ENCODE measurements around the gene RAP1GAP2.

The RAP1GAP2 gene

DNA sequence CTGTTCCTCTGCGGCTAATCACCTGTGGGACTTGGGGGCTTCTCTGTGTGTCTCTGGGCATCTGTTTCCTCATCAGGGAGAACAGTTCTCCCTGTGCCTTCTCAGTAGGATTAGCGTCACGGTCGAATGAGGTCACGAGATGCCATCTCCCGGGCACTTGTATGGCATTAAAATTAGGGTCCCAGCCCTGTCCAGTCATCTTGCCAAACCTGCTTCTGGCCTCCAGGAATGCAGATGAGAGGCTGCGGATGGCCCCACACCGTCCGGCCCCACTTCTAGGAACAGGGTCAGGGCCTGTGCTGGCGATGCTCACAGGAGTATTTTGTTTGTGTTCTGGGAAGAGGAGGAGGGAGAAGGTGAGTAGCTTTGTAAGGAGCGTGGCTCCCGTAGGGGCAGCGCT, 208.7 kb downstream of the RAP1GAP2 start:
- no peak for DNase-seq

DNA sequence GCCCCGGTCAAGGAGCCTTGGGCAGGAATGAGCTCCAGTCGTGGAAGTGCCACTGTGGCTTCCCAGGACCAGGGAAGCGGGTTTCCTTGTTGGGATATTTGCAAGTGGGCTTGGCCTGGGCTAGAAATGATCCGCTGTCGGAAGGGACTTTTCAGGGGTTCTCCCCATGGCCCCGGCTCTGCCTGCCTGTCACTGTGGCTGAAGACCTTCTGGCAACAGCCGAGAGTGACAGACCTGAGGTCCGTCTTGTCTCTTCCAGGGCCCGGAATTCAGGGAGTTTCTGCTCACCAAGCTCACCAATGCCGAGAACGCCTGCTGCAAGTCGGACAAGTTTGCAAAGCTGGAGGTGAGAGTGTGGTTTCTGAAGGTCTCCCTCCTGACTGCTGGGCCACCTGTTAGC, 209.5 kb downstream of the RAP1GAP2 start:
- no peak for DNase-seq

DNA sequence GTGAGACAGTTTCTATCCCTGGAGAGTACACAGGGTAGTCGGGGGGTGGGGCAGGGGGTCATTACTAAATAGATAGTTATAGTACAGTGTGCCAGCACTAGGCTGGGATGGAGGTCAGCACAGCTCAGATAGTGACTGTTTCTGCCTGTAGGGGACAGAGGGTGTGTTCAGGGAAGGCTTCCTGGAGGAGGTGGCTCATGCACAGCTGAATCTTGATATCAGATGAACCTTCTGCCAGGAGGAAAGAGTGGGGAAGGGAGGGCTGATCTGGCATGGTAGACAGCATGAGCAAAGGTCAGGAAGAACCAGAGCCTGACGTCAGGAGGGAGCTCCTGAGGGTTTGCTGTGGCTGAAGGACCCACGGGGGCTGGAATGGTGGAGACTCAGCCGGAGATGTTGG, 210.6 kb downstream of the RAP1GAP2 start:
- DNase-seq, result no peak

DNA sequence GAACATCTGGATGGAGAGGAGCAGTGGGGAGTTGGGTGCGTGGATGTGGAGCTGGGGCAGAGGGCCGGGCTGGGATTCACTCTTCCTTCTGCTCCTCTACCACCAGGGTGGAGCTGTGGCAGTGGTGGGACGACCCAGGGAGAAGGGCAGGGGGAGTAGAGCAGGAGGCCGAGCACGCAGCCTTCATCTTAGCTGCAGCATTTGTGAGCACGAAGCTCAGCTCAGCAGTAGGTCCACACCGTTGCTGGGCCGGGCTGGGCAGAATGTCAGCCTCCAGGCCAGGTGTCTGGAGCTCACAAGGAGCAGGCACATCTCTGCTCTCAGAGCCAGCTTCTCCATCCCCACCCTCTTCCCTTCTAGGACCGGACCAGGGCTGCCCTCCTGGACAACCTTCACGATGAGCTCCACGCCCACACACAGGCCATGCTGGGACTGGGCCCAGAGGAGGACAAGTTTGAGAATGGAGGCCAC, 211.4 kb downstream of the RAP1GAP2 start:
- no peak for DNase-seq

DNA sequence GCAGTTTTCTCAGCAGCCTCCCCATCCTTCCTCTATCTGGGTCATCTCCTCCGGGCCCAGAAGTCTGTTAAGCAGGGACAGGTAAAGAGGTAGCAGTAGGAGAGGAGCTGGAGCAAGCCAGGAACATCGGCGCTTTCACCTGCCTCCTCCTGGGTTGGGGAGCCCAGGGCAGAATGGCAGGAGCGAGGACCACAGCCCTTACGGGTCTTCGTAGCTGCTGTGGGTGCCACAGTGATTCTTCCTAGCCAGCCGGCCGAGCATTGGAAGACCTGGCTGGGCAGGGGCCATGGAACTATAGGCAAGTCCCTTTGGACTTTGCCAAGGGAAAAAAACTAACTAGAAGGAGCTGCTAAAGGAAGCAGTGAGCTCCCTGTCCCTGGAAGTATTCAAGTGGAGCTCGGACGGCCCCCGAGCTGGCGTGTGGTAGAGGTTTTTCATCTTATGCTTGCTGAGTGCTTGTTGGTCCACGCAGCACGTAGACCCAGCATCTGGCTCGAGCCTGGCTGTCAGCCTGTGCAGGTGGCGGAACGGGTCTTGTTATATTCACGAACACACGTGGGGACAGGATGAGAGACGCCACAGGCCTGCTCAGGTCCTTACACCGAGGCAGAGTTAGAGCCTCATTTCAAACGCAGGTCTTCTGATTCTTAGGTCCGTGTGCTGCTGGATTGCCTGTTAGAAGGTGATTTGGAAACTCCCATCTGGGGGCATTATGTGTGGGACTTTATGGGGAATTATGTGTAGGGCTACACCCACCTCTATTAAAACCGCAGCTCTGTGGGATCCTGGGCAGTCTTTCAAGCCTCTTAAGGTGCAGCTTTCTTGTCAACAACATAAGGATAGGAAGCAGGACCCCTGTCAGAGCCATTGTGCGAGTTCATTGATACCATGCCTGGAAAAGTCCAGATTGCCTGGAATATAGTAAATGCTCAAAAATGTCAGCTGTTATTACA, 212.4 kb downstream of the RAP1GAP2 start:
- no peak for DNase-seq

DNA sequence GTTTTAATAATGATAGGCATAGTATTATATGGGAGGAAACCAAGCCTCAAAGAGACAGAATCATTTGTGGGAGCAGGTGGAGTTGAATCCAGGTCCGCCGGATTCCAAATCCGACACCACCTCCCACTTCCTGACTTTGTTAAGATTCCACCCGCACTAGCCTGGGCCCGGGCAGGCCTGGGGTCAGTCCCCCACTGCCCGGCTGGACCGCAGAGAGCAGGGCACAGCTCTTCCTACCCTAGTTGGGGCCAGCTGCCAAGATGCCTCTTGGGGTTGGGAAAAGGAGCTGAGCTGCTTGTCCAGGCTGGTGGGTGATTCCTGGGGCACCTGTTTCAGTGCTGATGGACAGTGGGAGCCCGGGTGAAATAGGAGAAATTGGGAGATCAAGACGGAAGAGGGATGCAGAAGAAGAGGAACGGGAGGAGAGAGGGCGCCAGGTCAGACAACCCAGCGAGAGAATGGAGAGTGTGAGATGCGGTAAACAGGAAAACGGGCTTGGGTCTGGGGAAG, 213.2 kb downstream of the RAP1GAP2 start:
- DNase-seq, result no peak

DNA sequence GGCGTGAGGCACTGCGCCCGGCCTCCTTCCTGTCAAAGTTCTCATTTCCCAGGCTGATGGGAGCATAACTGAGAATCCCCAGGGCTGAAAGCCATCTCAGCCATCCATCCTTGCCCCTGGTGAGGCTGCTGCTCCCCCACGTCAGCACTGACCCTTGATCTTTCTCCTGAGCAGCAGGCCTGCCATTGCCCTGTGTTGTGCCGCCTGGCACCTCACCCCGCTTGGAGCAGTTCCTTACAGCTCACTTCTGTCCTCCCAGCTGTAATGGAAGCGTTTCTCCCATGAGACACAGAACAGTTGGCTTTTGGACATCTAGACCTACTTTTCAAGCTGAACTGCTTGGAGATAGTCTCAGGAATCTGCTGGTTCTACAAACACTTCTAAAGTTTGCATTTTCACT, 215.7 kb downstream of the RAP1GAP2 start:
- DNase-seq, result no peak

DNA sequence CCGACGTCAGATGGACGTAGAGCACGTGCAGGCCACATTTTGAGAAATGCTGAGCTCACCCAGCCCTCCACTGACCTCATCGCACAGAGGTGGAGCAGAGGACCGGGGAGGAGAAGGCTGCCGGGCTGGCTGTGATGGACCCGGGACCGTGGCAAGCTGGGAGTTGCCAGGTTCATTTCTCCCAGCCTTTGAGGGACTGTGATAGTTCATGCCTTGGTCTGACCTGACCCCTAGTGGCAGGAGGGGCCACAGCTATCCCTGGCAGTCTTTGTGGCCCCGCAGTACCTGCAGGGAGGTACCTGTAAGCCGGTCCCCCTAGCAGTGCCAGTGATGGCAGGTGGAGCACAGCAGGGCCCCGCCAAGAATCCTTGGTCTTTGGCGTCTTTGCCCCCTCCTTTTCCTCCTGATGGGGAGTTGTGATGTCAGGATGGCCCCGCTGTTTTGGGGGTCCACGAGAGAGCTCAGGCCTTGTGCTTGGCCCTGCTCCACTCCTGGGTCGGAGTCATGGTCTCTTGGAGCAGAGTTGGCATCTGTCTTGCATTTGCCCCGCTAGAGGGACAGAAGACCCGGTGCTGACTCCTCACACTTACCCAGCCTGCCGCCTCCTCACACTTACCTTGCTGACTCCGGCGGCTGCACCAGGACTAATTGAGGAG, 216.8 kb downstream of the RAP1GAP2 start:
- peak; percentile 45 for DNase-seq

DNA sequence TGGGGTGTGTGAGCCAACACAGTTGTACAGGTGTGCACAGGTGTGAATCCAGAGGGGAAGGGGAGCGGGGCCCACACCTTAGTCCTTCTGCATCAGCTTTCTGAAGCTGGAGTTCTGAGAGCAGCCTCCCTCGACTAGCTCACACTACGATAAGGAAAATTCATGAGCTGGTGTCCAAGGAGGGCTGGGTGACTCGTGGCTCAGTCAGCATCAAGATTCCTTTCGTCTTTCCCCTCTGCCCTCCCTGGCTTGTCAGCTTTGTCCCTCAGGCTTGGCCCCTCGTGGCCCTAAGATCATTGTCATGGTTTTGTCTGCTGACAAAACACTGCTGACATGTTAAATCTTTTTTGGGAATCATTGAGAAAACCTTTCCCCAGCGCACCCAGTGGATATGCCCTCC, 219.7 kb downstream of the RAP1GAP2 start:
- no peak for DNase-seq

DNA sequence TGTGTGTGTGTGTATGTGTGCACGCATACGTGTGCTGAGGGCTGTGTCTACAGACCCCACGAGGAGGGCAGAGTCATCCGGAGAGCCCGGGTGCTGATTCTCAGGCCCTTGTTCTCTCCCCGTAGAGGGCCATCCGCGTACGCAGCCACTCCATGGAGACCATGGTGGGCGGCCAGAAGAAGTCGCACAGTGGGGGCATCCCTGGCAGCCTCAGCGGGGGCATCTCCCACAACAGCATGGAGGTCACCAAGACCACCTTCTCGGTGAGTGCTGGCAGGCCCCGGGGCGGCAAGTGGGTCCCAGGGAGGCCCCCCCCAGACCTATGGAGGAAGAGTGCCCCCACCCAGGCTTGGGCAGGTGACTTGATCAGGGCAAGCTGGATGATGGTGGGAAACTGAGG, 221.7 kb downstream of the RAP1GAP2 start:
- DNase-seq, result no peak

DNA sequence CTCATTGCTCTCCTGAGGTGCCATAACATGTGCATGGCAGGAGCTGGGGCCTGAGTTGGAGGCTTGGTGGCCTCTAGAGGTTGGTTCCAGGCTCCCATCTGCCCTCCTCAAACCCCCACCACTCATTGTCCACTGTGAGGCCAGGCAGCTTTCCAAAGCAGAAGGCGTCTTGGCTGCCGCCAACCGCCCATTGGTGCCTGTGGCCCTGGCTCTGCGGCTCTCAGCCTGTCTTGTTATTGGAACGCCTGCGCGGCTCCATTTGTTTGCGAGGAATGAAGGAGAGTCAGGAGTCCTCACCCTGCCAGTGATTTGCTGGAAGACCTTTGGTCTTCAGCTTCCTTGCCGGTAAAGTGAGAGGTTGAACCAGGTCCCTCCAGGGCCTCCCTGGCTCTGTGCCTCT, 223.5 kb downstream of the RAP1GAP2 start:
- no peak for DNase-seq

DNA sequence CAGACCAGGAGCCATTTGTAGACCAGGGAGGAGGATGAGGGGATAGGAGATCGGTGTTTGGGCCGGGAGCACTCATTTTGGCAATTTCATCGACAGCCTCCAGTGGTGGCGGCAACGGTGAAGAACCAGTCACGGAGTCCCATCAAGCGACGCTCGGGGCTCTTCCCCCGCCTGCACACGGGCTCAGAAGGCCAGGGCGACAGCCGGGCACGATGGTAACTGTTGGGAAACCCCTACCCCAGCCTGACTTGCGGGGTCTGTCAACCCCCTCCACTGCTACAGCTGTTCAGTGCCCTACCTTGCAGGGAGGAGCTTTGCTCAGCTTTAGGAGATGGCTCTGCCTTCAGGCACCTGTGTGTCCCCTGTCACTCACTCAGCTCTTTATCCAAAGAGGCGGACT, 224.1 kb downstream of the RAP1GAP2 start:
- DNase-seq, result no peak

DNA sequence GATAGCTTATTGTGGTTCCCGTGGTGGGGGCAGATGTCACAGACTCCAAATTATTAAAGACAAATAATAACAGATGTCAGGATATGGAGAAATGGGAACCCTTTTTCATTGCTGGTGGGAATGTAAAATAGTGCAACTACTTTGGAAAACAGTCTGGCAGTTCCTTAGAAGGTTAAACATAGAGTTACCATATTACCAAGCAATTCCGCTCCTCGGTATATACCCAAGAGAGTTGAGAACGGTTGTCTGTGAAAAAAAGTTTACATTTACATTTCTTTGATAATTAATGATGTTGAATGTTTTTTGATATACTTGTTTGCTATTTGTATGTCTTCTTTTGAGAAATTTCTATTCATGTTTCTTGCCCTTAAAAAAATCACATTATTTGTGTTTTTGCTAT, 226.0 kb downstream of the RAP1GAP2 start:
- DNase-seq, result no peak

DNA sequence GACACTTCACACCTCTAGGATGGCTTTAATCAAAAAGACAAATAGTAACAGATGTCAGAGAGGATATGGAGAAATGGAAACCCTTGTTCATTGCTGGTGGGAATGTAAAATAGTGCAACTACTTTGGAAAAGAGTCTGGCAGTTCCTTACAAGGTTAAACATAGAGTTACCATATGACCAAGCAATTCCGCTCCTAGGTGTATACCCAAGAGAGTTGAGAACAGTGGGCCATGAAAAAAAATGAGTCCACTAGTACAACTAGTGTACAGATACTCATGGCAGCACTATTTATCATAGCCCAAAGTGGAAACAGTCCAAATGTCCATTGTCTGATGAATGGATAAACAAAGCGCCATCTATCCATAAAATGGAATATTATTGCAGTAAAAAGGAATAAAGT, 228.1 kb downstream of the RAP1GAP2 start:
- no peak for DNase-seq

DNA sequence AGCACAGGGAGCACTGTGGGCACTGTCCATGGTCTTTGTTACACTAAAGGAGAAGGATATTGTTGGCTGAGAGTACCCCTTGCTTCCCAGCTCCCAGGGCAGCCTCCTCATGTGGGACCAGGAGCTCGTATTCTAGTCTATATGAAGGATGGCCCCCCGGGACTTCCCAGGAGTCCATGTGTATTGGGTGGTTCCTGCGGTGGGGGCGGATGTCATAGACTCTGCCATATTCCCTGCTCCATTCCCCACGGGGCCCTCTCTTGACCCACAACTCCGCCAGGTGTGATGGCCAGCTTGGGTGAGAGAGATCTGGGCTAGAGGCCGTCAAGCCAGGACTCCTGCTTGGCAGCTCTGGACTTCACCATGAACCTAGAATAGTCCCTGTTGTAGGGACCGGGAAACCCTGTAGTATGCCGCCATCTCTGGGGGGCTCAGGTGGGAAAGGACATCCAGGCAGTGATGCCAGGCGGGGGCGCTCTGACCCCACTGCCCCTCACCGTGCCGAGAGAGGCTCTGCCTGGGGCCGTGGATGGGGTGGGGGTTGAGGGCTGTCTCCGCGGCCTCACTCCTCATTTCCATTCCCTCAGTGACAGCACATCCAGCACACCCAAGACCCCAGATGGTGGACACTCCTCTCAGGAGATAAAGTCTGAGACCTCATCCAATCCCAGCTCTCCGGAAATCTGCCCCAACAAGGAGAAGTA, 229.3 kb downstream of the RAP1GAP2 start:
- no peak for DNase-seq

DNA sequence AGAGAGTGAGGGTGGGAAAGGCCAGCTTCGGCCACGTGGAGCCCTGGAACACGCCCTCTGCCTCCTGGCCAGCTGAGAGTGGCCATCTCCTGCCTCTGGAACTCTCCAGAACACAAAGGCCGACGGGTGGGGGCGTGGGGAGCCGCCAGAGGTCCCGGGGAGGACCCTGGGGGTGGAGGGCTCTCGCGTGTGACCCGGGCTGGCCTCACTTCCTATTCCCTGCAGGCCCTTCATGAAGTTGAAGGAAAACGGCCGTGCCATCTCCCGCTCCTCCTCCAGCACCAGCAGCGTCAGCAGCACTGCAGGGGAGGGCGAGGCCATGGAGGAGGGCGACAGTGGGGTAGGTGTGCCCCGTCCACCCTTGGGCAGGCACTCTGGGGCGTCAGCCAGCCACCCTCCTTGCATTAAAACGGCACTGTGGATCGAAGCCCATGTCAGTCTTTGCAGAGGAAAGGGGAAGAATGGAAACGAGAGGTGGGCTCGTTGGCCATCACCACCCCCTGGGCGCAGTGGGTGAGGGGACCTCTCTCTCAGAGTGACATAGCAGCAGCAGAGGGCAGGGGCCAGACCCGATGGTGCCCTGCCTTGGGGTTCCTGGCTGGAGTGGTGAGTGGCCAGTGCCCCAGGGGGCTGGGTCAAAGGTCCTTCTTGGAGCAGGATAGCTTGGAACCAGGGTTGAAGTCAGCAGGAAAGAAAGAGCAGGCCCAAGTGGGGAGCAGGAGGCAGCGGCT, 230.1 kb downstream of the RAP1GAP2 start:
- no peak for DNase-seq

DNA sequence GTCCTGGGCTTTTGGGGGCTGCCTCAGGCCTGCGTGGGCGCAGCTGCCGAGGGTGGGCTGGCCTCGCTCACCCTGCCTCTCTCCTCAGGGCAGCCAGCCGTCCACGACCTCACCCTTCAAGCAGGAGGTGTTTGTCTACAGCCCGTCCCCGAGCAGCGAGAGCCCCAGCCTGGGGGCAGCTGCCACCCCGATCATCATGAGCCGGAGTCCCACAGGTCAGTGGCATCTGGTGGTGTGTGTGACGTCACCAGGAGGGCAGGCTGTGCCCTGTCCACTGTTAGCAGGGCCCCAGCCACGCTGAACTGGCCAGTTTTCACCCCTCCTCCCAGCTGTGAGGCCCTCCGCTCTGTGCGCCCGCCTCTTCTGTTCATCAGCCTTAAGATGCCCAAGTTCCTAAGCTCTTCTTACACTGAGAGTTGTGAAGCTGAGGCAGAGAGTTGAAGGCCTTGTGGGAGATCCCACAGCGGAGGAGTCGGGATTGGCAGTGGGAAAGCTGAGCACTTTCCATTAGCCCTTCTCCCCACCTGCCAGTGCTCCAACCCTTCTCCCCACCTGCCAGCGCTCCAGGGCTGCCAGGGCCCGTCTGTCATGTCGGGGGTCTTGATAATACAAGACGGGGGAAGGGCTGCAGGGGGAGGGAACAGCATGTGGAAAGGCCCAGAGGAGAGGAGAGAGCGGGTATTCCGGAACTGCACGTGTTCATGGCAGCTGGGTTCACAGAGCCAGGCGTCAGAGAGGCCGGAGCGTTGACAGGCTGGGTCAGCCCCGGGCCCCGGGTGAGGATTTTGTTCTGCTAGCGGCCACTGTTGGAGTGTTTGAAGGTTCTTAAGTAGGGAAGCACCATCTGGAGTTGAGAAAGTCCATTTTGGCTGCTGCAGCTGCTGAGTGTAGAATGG, 230.9 kb downstream of the RAP1GAP2 start:
- DNase-seq, result no peak

DNA sequence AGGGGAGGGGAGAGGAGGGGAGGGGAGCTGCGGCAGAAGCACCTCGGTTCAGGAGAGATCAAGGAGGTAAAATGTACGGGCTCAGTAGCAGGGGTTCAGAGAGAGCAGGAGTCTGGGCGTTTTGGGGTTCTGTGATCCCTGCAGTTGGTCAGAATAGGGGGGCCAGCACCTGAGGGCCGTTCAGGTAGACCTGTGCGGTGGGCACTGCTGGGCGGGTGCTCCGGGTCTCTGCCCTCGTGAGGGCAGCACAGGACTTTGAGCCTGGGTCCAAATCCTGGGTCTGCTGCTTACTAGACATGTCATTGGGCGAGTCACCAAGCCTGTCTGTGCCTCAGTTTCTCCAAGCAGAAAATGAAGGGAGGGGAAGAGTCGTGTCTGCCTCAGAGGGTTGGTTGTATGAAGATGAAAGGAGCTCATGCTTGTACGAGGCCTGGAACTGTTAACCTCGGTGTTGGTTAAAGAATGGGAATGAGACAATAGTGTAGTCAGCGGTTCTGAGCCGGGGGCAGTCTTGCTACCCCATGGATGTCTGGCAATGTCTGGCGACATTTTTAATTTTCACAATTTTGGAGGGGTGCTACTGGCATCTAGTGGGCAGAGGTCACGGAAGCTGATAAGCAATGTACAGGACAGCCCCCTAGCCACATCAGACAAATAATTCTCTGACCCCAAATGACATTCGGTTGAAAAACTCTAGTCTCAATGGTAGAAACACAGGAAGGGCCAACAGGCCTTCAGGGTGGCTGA, 231.7 kb downstream of the RAP1GAP2 start:
- no peak for DNase-seq

DNA sequence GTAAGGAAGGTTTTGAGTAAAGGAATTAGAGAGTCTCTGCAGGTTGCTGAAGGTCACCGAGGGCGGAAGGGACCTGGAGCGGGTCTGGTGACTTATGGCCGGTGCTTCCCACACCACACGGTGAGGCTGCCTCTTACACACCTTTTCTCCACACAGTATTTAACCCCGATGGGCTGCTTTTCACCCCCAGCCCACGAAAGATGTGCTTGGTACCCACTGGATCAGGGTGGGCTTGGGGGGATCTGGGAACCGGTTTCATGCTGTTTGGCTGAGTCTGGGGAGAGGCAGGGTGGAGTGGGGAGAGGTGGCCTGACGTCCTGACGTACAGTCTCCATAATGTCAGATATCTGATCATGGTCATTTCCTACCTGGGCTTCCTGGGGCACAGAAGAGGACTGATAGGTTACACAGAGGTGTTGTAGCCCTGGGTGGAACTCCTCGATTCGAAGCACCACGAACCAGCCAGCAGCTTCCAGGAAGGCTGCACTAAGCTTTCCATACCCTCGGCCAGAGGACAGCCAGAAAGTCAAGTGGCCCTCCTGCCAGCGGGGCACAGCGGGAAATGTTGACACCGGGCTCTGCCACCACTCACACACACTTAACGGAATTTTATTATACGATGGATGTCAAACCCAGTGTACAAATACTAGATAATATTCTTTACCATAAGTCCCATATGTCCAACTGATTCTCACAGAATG, 233.1 kb downstream of the RAP1GAP2 start:
- no peak for DNase-seq

DNA sequence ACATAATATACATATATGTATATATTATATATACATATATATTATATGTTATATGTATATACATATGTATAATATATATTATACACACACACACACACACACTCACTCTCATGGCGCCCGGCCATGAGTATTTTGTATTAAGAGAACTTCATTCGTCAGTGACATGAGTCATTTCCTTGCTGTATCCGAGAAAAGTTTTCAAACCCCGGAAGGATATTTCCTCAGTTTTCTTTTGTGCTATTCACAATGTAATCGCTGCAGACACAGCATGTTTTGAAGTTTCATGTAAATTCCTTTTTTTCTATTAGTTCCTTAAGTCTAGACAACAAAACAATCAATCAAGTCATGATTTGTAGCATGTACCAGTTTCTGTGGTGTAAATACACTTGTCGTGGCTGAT, 233.9 kb downstream of the RAP1GAP2 start:
- peak; percentile 71 for DNase-seq
